Neural cell (in vitro differentiated cells): Measurements from ENCODE around the gene AQP3. TPM values are rescaled to one million over a fixed set of nuclear protein-coding genes. Genes with fewer than 3 reads are reported as not detected.

ENCODE experiments used
- H2AFZ ChIP-seq: fragments of 200-600, 300-800 bp; sonication (generic), shearing (Covaris generic); 2 replicates; pipeline ENCODE4 v1.6.0; 2014; ENCODE audit warnings: low read depth, mild to moderate bottlenecking, antibody characterized with exemption, low read length, moderate library complexity
- H3F3A ChIP-seq: fragments of 200-600 bp; shearing (Covaris generic); 2 replicates; pipeline ENCODE4 v1.6.1; 2016; ENCODE audit warnings: mild to moderate bottlenecking, moderate library complexity, mixed read lengths, antibody characterized with exemption, low read length; ENCODE audit not compliant: insufficient read depth, poor library complexity, severe bottlenecking
- H3K27ac ChIP-seq: fragments of 200-600, 300-800 bp; sonication (generic), shearing (Covaris generic); 2 replicates; pipeline ENCODE4 v1.5.1; 2014; ENCODE audit warnings: mild to moderate bottlenecking, low read length, moderate library complexity
- H3K27me3 ChIP-seq: fragments of 300-800, 200-600 bp; sonication (generic), shearing (Covaris generic); 2 replicates; pipeline ENCODE4 v1.6.0; 2014; ENCODE audit warnings: mild to moderate bottlenecking, low read depth, low read length, moderate library complexity; ENCODE audit not compliant: insufficient read depth
- H3K36me3 ChIP-seq: fragments of 300-800, 200-600 bp; sonication (generic), shearing (Covaris generic); 2 replicates; pipeline ENCODE4 v1.5.1; 2014; ENCODE audit warnings: mild to moderate bottlenecking, antibody characterized with exemption, low read length, moderate library complexity; ENCODE audit not compliant: insufficient read depth
- H3K4me2 ChIP-seq: fragments of 300-800, 200-600 bp; sonication (generic), shearing (Covaris generic); 2 replicates; pipeline ENCODE4 v1.6.0; 2014; ENCODE audit warnings: mild to moderate bottlenecking, low read length
- H3K4me3 ChIP-seq: fragments of 300-800, 200-600 bp; sonication (generic), shearing (Covaris generic); 2 replicates; pipeline ENCODE4 v1.5.1; 2014; ENCODE audit warnings: mild to moderate bottlenecking, low read length, moderate library complexity
- H3K79me2 ChIP-seq: fragments of 200-600 bp; shearing (Covaris generic); replicated peaks from 2 replicates; pipeline ENCODE4 v1.6.0; 2014; ENCODE audit warnings: mild to moderate bottlenecking, low read length, moderate library complexity; ENCODE audit not compliant: insufficient read depth
- H3K9ac ChIP-seq: fragments of 300-800, 200-600 bp; sonication (generic), shearing (Covaris generic); 2 replicates; pipeline ENCODE4 v1.6.1; 2016; ENCODE audit warnings: mild to moderate bottlenecking, low read length, mixed read lengths
- H3K9me2 ChIP-seq: fragments of 200-600 bp; shearing (Covaris generic); 2 replicates; pipeline ENCODE4 v1.6.1; 2016; ENCODE audit warnings: mild to moderate bottlenecking, low read length, mixed read lengths; ENCODE audit not compliant: insufficient read depth
- H3K9me3 ChIP-seq: fragments of 200-600, 300-800 bp; sonication (generic), shearing (Covaris generic); 2 replicates; pipeline ENCODE4 v1.6.1; 2016; ENCODE audit warnings: mild to moderate bottlenecking, mixed run types, low read length, moderate library complexity, mixed read lengths
- H4K20me1 ChIP-seq: fragments of 200-600 bp; shearing (Covaris generic); 2 replicates; pipeline ENCODE4 v1.6.1; 2016; ENCODE audit warnings: mild to moderate bottlenecking, mixed run types; ENCODE audit not compliant: insufficient read depth
- CTCF ChIP-seq: fragments of 450-650 bp; IDR thresholded peaks from 2 replicates; pipeline ENCODE4 v1.5.1; 2014; ENCODE audit warnings: antibody characterized with exemption, mild to moderate bottlenecking, moderate library complexity; ENCODE audit not compliant: poor library complexity, severe bottlenecking
- EP300 ChIP-seq: fragments of 450-650 bp; conservative IDR thresholded peaks from 2 replicates; pipeline ENCODE4 v1.6.1; 2014; ENCODE audit warnings: antibody characterized with exemption, mild to moderate bottlenecking, moderate library complexity; ENCODE audit not compliant: poor library complexity, severe bottlenecking
- EZH2 ChIP-seq: fragments of 200-600, 300-800 bp; shearing (Covaris generic), sonication (generic); IDR thresholded peaks from 2 replicates; pipeline ENCODE4 v1.6.1; 2014; ENCODE audit warnings: antibody characterized with exemption, low read length, borderline replicate concordance, mild to moderate bottlenecking; ENCODE audit not compliant: insufficient read depth, poor library complexity, severe bottlenecking
- MXI1 ChIP-seq: fragments of 450-650 bp; conservative IDR thresholded peaks from 2 replicates; pipeline ENCODE4 v1.6.1; 2014; ENCODE audit warnings: antibody characterized with exemption, mild to moderate bottlenecking; ENCODE audit not compliant: poor library complexity, severe bottlenecking
- POLR2AphosphoS5 ChIP-seq: IDR thresholded peaks from 2 replicates; pipeline ENCODE4 v1.6.1; 2012
- RAD21 ChIP-seq: fragments of 450-650 bp; conservative IDR thresholded peaks from 2 replicates; pipeline ENCODE4 v1.6.1; 2014; ENCODE audit warnings: antibody characterized with exemption, mild to moderate bottlenecking, moderate library complexity
- REST ChIP-seq: IDR thresholded peaks from 2 replicates; pipeline ENCODE4 v1.6.1; 2012; ENCODE audit warnings: borderline replicate concordance
- SMC3 ChIP-seq: fragments of 450-650 bp; conservative IDR thresholded peaks from 2 replicates; pipeline ENCODE4 v1.6.1; 2014; ENCODE audit warnings: antibody characterized with exemption, mild to moderate bottlenecking, moderate library complexity; ENCODE audit not compliant: poor library complexity
- TAF1 ChIP-seq: IDR thresholded peaks from 2 replicates; pipeline ENCODE4 v1.6.1; 2012; ENCODE audit warnings: low read depth
- polyA plus RNA-seq: library from polyadenylated mRNA; depleted of rRNA; stranded (reverse); fragments of >200 nt; gene quantifications from 2 replicates; pipeline ENCODE4 v1.2.3, GENCODE V29; 2014

The AQP3 gene
- polyA plus RNA-seq, 1 donor from 2014 or later: not detected

GRCh38 chr9:33419708-33420303 lies 27.6 kb downstream of the AQP3 start:
- Histone ChIP-seq H3K79me2 (no peaks in the 10 kb centered on the region), H2AFZ (no peak overlapping the region), H3K36me3 (no peaks in the 10 kb centered on the region), H3K4me3 (no peak overlapping the region), H3K9me2 (no peaks in the 10 kb centered on the region), H3K9ac (no peak overlapping the region), H3F3A (no peaks in the 10 kb centered on the region), H4K20me1 (no peaks in the 10 kb centered on the region), H3K4me2 (no peak overlapping the region), H3K27me3 (no peaks in the 10 kb centered on the region), H3K27ac (no peak overlapping the region), H3K9me3 (no peaks in the 10 kb centered on the region)
- no peak for TF ChIP-seq MXI1
- no peak for TF ChIP-seq TAF1
- TF ChIP-seq SMC3: no peak
- TF ChIP-seq EP300: no peak
- no peak for TF ChIP-seq RAD21
- no peak for TF ChIP-seq CTCF
- no peak for TF ChIP-seq EZH2
- TF ChIP-seq REST: no peak
- TF ChIP-seq POLR2AphosphoS5: no peak

GRCh38 chr9:33418090-33418489 lies 29.3 kb downstream of the AQP3 start:
- Histone ChIP-seq H3K27me3 (no peaks in the 10 kb centered on the region), H3K4me3 (no peak overlapping the region), H3K79me2 (no peaks in the 10 kb centered on the region), H3K9me2 (no peaks in the 10 kb centered on the region), H4K20me1 (no peaks in the 10 kb centered on the region), H3K27ac (no peak overlapping the region), H3K36me3 (no peaks in the 10 kb centered on the region), H3K4me2 (no peak overlapping the region), H2AFZ (no peak overlapping the region), H3K9ac (no peak overlapping the region), H3K9me3 (no peaks in the 10 kb centered on the region), H3F3A (no peaks in the 10 kb centered on the region)
- TF ChIP-seq EP300 (no peak), RAD21 (no peak), EZH2 (no peak)
